Aorta (tissue), 5 donors: Measurements from ENCODE around the gene CNTN5. TPM values are rescaled to one million over a fixed set of nuclear protein-coding genes. Genes with fewer than 3 reads are reported as not detected.

Experiments
- ATAC-seq: fragments of 200-7000 bp; cut with Tn5 transposase; one replicate; pipeline ENCODE4 v1.9.1; 2022; ENCODE audit warnings: moderate library complexity; ENCODE audit not compliant: low FRiP score
- DNase-seq, 2 donors: peaks; one replicate each; pipeline ENCODE4 v3.0.0-alpha.2; 2020
- H3K27ac ChIP-seq, 2 donors: one replicate each; pipeline ENCODE4 v1.5.1; 2013; ENCODE audit warnings: low read length in 2 of 2, mild to moderate bottlenecking in 2 of 2, moderate library complexity in 2 of 2, control low read depth in 1 of 2, inconsistent platforms in 1 of 2, low read depth in 1 of 2
- H3K27me3 ChIP-seq, 2 donors: one replicate each; pipeline ENCODE4 v1.6.1; 2013; ENCODE audit warnings: control low read depth in 1 of 2, low read length in 1 of 2, mild to moderate bottlenecking in 1 of 2, moderate library complexity in 1 of 2; ENCODE audit not compliant: insufficient read depth in 2 of 2, control insufficient read depth in 1 of 2
- H3K36me3 ChIP-seq, 2 donors: one replicate each; pipeline ENCODE4 v1.6.1; 2013; ENCODE audit warnings: control low read depth in 1 of 2, low read length in 1 of 2, mild to moderate bottlenecking in 1 of 2; ENCODE audit not compliant: insufficient read depth in 2 of 2, control insufficient read depth in 1 of 2
- H3K4me1 ChIP-seq, 2 donors: one replicate each; pipeline ENCODE4 v1.6.1; 2013; ENCODE audit warnings: low read length in 2 of 2, control low read depth in 1 of 2, mild to moderate bottlenecking in 1 of 2, moderate library complexity in 1 of 2; ENCODE audit not compliant: insufficient read depth in 2 of 2, control insufficient read depth in 1 of 2
- H3K4me3 ChIP-seq, 2 donors: one replicate each; pipeline ENCODE4 v1.5.1; 2013; ENCODE audit warnings: low read length in 2 of 2, control low read depth in 1 of 2, mild to moderate bottlenecking in 1 of 2
- H3K9me3 ChIP-seq: one replicate; pipeline ENCODE4 v1.6.1; 2013; ENCODE audit warnings: mild to moderate bottlenecking, low read length; ENCODE audit not compliant: control insufficient read depth
- WGBS, 2 donors: extraction: QIAGEN DNeasy Blood & Tissue Kit; methylation state at CpG; one replicate each; pipeline ENCODE4 v1.1.7; 2013; 5-methylcytosine and 5-hydroxymethylcytosine counted together
- intact Hi-C, 2 donors: fragments of 100-400 bp; cut with DNase I; formaldehyde crosslinking; loops; one replicate each; pipeline versions ENCODE4 v1.14.2 to v1.15.0; 2022
- polyA plus RNA-seq, 2 donors: library from polyadenylated mRNA; stranded (reverse); fragments of 200-250 nt; gene quantifications; one replicate each; pipeline ENCODE4 v1.2.3, GENCODE V29; 2013
- total RNA-seq, 2 donors: library from RNA; stranded (reverse); fragmentation: NEBNext Ultra II Directional; extraction: Animal tissue kit (Norgen Biotek cat#: 25700); gene quantifications; one replicate each; pipeline ENCODE4 v1.2.1, GENCODE V29; 2021
- donor health status: healthy with polysubstance abuse.
- donor health status: Bipolar disorder and iron deficiency.
- donor health status: DM: no; HTN: no; CAD: no.
- donor health status: DM: no; HTN: no; CAD: no.
- donor health status: DM: yes; HTN: yes; CAD: no.

Gene CNTN5
- total and polyA plus RNA-seq, 4 donors = 0.13 to 2.9 (median 0.96) TPM; not detected in 1

DNA sequence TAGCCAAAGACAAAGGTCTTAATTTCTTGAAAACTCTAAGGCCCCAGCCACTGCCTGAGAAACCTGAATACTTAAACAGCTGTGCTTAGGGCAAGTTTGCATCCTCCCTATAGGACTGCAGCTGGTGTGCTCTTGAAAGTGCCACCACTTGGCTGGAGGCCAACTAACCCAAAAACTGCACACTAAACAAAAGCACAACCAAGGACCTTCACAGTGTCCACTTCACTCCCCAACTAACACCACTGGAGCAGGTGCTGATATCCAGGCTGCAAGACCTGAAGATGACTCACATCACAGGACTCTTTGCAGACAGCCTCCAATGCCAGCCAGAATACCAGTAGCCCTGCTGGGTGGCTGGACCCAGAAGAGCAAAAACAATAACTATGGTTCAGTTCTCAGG, 1308.6 kb downstream of the CNTN5 start:
- Histone ChIP-seq H3K4me3 (no peak overlapping the region), H3K9me3 (no peaks in the 10 kb centered on the region), H3K4me1 (no peaks in the 10 kb centered on the region), H3K27ac (no peak overlapping the region), H3K27me3 (no peaks in the 10 kb centered on the region), H3K36me3 (no peaks in the 10 kb centered on the region)
- no peak for ATAC-seq
- intact Hi-C loops = no loop called here
- DNase-seq = no peak

DNA sequence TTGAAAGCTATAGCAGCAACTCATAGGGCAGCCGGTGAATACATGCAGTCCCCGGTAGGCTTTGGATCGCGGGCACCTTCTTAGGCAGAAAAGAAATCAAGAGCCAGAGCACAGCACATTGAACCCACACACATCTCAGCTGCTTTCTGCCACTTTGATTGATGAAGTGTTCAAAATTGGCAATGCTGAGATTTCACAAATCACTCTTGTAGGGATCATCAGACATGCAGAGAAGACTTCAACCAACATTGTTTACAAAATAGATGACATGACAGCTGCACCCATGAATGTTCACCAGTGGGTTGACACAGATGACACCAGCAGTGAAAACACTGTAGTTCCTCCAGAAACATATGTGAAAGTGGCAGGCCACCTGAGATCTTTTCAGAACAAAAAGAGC, 1316.1 kb downstream of the CNTN5 start:
- no peak overlapping the region for H3K4me3 ChIP-seq

DNA sequence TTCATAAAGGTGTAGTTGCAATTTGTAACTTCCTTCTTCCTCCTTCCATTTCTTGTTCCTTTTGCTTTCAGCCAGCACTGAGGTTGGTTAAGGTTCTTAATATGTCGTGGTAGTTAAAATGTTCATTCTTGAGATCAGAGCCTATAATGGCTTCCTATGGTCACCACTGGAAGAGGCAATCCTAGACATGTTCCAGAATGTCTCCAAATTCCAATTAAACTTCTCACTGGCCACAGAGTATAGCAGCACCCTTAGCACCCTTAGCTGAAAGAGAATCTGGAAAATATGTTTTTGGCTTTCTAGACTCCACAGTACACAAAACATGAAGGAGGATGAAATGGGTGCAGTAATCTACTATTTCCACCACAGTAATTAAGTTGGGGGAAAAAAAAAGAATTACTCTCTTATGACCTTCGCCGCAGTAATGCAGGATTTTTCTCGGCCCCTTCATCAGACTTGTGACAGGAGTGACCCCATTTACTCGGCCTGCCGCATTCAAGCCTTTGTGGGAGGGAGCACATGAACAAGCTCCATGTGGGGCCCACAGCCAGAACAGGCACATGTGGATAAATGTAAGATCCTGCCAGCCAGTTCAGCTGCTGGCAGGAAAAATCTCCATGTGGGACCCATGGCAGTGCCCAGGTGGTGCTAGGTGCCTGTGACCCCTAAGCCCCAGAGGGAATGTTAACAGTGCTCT, 1317.5 kb downstream of the CNTN5 start:
- Histone ChIP-seq H3K27me3 (peaks cover 0 to 2% of the 10 kb centered on the region in 2 donors), H3K27ac (no peak overlapping the region), H3K36me3 (no peaks in the 10 kb centered on the region), H3K4me1 (no peaks in the 10 kb centered on the region), H3K4me3 (no peak overlapping the region), H3K9me3 (peaks cover 2% of the 10 kb centered on the region)
- ATAC-seq (no peak), DNase-seq (peak in 1 of 2 donors; percentile 44)
- intact Hi-C loops = no loop called here
- WGBS, 2 donors = 86 to 88% methylated on average over 6 of the region's 6 CpGs

More for the DNA sequence above, 1316.1 kb downstream of the CNTN5 start:
- ATAC-seq (no peak), DNase-seq (no peak)
- peaks cover 2% of the 10 kb centered on the region for H3K9me3 ChIP-seq
- H3K27ac ChIP-seq = no peak overlapping the region
- intact Hi-C loops = no loop called here
- H3K36me3 ChIP-seq = no peaks in the 10 kb centered on the region
- H3K4me1 ChIP-seq = no peaks in the 10 kb centered on the region
- 64 to 92% methylated on average over 4 of the region's 4 CpGs for WGBS, 2 donors
- H3K27me3 ChIP-seq = peaks cover 0 to 2% of the 10 kb centered on the region in 2 donors

DNA sequence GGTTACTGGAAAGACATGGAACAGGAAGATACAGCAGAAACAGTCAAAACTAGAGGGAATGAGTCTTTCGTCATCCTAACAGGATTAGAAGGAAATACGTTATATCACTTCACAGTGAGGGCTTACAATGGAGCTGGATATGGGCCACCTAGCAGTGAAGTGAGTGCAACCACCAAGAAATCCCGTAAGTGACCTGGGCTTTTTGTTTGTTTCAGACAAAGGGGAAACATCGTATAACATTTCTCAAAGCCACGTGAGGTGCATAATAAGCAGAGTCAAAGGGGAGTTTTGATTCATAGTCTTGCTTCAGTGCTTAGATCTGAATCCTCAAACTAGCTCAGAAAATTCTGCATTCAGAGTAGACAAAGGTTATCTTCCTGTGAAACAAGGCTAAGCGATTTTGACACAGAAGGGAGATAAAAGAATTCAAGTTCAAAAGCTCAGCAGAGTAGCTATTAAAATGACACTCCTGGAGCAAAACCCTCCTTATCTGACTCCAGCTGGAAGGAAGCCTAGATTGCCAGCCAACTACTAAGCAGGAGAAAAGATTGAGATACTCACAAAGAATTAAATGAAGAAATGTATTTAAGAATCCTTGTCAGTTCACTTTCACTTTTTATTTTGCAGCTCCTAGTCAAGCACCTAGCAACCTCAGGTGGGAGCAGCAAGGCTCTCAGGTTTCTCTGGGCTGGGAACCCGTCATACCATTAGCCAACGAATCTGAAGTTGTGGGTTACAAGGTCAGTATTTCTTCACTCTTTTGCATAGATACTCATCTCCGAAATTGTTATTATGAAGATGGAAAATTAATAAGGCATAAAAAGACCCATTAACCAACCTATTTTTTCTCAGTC, 1319.9 kb downstream of the CNTN5 start:
- no peak for DNase-seq
- Histone ChIP-seq H3K9me3 (peaks cover 2% of the 10 kb centered on the region), H3K27me3 (peaks cover 0 to 2% of the 10 kb centered on the region in 2 donors), H3K4me3 (no peak overlapping the region), H3K27ac (no peak overlapping the region), H3K36me3 (no peaks in the 10 kb centered on the region), H3K4me1 (no peaks in the 10 kb centered on the region)
- intact Hi-C loops = no loop called here
- WGBS, 2 donors = 61 to 64% methylated on average over 9 of the region's 9 CpGs
- no peak for ATAC-seq

DNA sequence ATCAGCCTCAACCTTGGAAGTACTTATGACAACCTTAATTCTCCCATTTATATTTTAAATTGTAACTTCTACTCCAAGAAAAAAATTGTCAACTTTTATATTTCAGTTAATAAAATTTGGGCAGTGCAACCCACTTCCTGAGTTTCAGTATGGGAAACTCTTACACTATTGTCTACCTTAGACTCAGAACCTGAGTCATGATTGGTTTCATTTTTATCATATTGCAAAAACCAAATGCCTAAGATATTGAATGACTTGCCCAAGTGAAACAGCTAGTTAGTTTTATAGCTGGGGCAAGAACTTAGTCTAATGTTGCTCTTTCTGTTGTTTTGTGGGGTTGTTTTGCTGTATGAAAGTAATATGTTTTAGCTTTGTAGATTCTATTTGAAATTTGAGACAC, 1332.3 kb downstream of the CNTN5 start:
- no peaks in the 10 kb centered on the region for H3K27me3 ChIP-seq
- no peak overlapping the region for H3K27ac ChIP-seq
- no peak overlapping the region for H3K4me3 ChIP-seq
- H3K4me1 ChIP-seq = no peaks in the 10 kb centered on the region
- intact Hi-C loops = no loop called here
- H3K36me3 ChIP-seq = no peaks in the 10 kb centered on the region
- ATAC-seq = no peak
- no peaks in the 10 kb centered on the region for H3K9me3 ChIP-seq
- no peak for DNase-seq

DNA sequence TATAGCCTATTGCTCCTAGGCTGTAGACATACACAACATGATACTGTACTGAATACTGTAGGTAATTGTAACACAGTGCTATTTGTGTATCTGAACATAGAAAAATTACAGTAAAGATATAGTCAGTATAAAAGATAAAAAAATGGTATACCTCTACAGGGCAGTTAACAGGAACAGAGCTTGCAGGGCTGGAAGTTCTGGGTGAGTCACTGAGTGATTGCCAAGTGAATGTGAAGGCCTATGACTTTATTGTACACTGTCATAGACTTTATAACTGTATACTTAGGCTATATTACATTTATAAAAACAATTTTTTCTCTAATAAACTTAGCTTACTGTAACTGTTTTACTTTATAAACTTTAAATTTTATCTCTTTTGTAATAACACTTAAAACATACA, 1334.0 kb downstream of the CNTN5 start:
- no peak overlapping the region for H3K4me3 ChIP-seq
- no peak for DNase-seq
- no peaks in the 10 kb centered on the region for H3K9me3 ChIP-seq
- H3K36me3 ChIP-seq = no peaks in the 10 kb centered on the region
- H3K27ac ChIP-seq = no peak overlapping the region
- H3K27me3 ChIP-seq = no peaks in the 10 kb centered on the region
- no peak for ATAC-seq
- no peaks in the 10 kb centered on the region for H3K4me1 ChIP-seq
- intact Hi-C loops = no loop called here

DNA sequence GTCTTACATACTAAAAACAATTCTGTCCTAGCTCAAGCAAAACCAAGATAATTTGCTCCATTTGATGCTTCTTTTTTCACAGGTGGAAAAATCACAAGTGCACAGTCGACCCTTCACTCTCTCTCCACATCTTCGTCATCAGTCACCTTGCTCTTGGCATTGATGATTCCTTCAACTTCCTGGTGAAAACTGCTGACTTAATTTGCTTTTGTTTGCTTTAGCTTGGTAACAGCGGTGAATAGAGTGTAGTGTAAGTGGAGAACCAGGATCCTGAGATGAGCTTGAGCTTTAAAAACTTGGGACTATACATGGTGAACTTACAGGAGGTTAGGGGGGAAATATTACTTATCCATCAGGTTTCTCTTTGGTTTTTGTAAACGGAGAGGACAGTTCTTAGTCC, 1335.3 kb downstream of the CNTN5 start:
- no peaks in the 10 kb centered on the region for H3K9me3 ChIP-seq
- no peak overlapping the region for H3K4me3 ChIP-seq
- intact Hi-C loops = no loop called here
- DNase-seq (no peak), ATAC-seq (no peak)
- H3K27me3 ChIP-seq = no peaks in the 10 kb centered on the region
- WGBS, 2 donors = 54 to 72% methylated on average over 4 of the region's 4 CpGs
- H3K36me3 ChIP-seq = no peaks in the 10 kb centered on the region
- no peaks in the 10 kb centered on the region for H3K4me1 ChIP-seq
- H3K27ac ChIP-seq = no peak overlapping the region

DNA sequence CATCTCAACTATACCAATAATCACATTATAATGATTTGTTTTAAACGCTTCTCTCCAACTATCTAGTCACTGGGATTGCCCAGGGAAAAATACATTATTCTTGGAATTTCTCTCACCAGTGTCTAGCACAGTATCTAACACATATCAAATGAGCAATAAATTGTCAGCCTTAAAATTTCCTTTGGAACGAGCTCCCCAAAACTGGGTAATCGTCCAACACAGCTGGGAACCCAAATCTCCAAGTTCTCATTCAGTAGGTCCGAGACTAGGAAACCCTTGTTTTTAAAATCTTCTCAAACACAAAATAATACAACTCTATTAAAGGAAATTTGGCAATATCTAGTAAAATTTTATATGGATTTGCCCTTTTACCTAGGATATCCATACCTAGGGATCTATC, 1338.5 kb downstream of the CNTN5 start:
- intact Hi-C loops = no loop called here
- 50 to 62% methylated on average over 4 of the region's 4 CpGs for WGBS, 2 donors
- Histone ChIP-seq H3K4me3 (no peak overlapping the region), H3K27me3 (no peaks in the 10 kb centered on the region), H3K4me1 (no peaks in the 10 kb centered on the region), H3K9me3 (no peaks in the 10 kb centered on the region), H3K27ac (no peak overlapping the region), H3K36me3 (no peaks in the 10 kb centered on the region)
- no peak for ATAC-seq
- no peak for DNase-seq

DNA sequence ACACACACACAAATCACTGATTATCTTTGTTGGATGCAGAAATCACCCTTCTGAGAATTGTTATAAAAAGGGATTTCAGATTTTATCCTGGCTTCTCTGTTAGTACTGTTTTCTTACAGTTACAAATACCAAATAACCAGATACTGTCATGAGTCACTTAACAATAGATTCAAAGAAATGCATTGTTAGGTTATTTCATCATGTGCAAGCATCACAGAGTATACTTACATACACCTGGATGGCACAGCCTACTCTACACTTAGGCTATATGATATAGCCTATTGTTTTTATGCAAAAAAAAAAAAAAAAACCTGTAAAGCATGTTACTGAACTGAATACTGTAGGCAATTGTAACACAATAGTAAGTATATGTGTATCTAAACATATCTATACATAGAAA, 1347.1 kb downstream of the CNTN5 start:
- intact Hi-C loops = no loop called here
- H3K36me3 ChIP-seq = no peaks in the 10 kb centered on the region
- H3K4me3 ChIP-seq = no peak overlapping the region
- no peak overlapping the region for H3K27ac ChIP-seq
- no peaks in the 10 kb centered on the region for H3K27me3 ChIP-seq
- H3K4me1 ChIP-seq = no peaks in the 10 kb centered on the region
- ATAC-seq = no peak
- no peak for DNase-seq
- peaks cover 8% of the 10 kb centered on the region for H3K9me3 ChIP-seq
